Measurements from ENCODE around the gene CARD16.

CARD16 gene

GRCh38 chr11:105024394-105024793 lies 20.7 kb downstream of the CARD16 start:
- WGBS, 2 experiments (ENCODE audit: insufficient coverage in 2 of 2), result no CpG with 5 or more reads among the region's 1 CpG
- Histone ChIP-seq H3K36me3 (ENCODE audit: control insufficient read depth, insufficient read depth, low read length) (no peaks in the 10 kb centered on the region), H3K9me3 (ENCODE audit: control insufficient read depth, low read length) (no peaks in the 10 kb centered on the region), H3K27ac (ENCODE audit: low read depth, low read length, severe bottlenecking) (no peak overlapping the region), H3K4me3 (ENCODE audit: extremely low read depth, insufficient read depth, low read length, poor library complexity, severe bottlenecking) (no peak overlapping the region), H3K4me1 (ENCODE audit: control insufficient read depth, insufficient read depth, low read length, poor library complexity, severe bottlenecking) (peaks cover 5% of the 10 kb centered on the region)

DNA sequence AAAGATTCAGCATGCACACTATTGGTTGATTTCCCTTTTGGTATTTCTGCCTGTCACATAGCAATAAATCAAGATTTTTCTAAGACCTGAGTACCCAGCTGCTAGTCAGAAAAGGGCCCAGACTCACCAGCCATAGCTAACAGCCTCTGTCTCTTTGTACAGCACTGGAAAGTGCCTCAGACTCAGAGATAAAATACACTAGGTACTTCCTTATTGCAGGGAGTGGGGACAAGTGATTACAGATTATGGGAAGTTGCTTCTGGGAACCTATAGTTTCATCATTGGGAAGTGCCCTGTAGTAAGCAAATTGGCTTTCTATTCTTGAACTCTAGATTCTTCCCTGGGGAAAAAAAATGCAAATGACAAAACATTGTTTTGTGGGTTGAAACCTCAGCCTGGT lies 22.1 kb downstream of the CARD16 start, which contains the start of gene CASP5:
Gene CASP5, minus strand, starts transcription at position 166 of the 400 bp plus-strand sequence. Its CDS starts 32 bp downstream, at position 134.
- peaks cover 5% of the 10 kb centered on the region for H3K4me1 ChIP-seq (ENCODE audit: control insufficient read depth, insufficient read depth, low read length, poor library complexity, severe bottlenecking)
- no peaks in the 10 kb centered on the region for H3K9me3 ChIP-seq (ENCODE audit: control insufficient read depth, low read length)
- no peak within 1 kb of the TSS for H3K27ac ChIP-seq (ENCODE audit: low read depth, low read length, severe bottlenecking)
- H3K4me3 ChIP-seq (ENCODE audit: extremely low read depth, insufficient read depth, low read length, poor library complexity, severe bottlenecking), result no peak within 1 kb of the TSS
- H3K36me3 ChIP-seq (ENCODE audit: control insufficient read depth, insufficient read depth, low read length), result no peaks in the 10 kb centered on the region

DNA sequence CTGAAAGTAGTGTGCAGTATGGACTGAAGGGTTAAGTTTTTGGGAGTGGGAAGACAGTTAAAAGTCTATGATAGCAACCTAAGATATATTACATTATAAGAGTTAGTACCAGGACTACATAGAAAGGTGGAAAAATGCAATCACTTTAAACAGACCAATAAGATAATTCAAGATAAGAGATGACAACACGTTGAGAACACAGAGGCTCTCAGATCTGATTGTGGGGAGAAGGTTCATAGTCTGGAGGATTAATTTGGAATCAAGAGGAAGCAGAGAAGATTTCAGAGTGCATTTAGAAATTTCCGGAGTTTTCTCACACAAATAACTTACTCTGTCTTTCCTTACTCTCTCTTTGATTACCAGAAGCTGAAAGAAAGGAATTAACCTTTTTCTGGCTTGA lies 22.6 kb downstream of the CARD16 start:
- no peaks in the 10 kb centered on the region for H3K36me3 ChIP-seq (ENCODE audit: control insufficient read depth, insufficient read depth, low read length)
- no peak overlapping the region for H3K27ac ChIP-seq (ENCODE audit: low read depth, low read length, severe bottlenecking)
- H3K4me3 ChIP-seq (ENCODE audit: extremely low read depth, insufficient read depth, low read length, poor library complexity, severe bottlenecking), result no peak overlapping the region
- no peaks in the 10 kb centered on the region for H3K9me3 ChIP-seq (ENCODE audit: control insufficient read depth, low read length)
- H3K4me1 ChIP-seq (ENCODE audit: control insufficient read depth, insufficient read depth, low read length, poor library complexity, severe bottlenecking), result peaks cover 5% of the 10 kb centered on the region
- 86% methylated on average over 1 of the region's 2 CpGs; no CpG with 5 or more reads in 1 of the 2 experiments for WGBS, 2 experiments (ENCODE audit: insufficient coverage in 2 of 2)

DNA sequence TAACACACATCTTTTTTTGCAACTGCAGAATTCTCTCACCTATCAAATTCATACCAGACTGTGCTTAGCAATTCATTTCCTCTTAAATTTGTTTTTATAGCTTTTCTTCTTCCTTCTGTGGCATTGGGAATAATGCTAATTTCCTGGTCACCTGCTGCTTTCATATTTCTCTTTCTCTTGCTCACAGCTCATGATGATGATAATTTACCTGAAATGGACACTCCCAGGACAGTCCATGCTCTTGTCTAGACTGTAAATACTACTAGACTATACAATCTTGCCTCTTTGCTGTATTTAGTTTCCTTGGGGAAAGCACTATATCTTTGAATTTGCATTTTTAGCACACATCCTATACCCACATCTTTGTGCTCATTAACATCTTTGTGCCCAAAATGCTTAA lies 37.7 kb downstream of the CARD16 start:
- H3K36me3 ChIP-seq (ENCODE audit: control insufficient read depth, insufficient read depth, low read length), result no peaks in the 10 kb centered on the region
- H3K4me3 ChIP-seq (ENCODE audit: extremely low read depth, insufficient read depth, low read length, poor library complexity, severe bottlenecking), result no peak overlapping the region
- no peaks in the 10 kb centered on the region for H3K9me3 ChIP-seq (ENCODE audit: control insufficient read depth, low read length)
- H3K27ac ChIP-seq (ENCODE audit: low read depth, low read length, severe bottlenecking), result no peak overlapping the region
- H3K4me1 ChIP-seq (ENCODE audit: control insufficient read depth, insufficient read depth, low read length, poor library complexity, severe bottlenecking), result peaks cover 4% of the 10 kb centered on the region

- whole genome bisulfite sequencing, 2 experiments (ENCODE audit: insufficient coverage in 2 of 2), result 100% methylated on average over 1 of the region's 3 CpGs; no CpG with 5 or more reads in 1 of the 2 experiments
- Histone ChIP-seq H3K4me1 (ENCODE audit: control insufficient read depth, insufficient read depth, low read length, poor library complexity, severe bottlenecking) (peaks cover 4% of the 10 kb centered on the region), H3K27ac (ENCODE audit: low read depth, low read length, severe bottlenecking) (no peak overlapping the region), H3K9me3 (ENCODE audit: control insufficient read depth, low read length) (no peaks in the 10 kb centered on the region), H3K4me3 (ENCODE audit: extremely low read depth, insufficient read depth, low read length, poor library complexity, severe bottlenecking) (no peak overlapping the region), H3K36me3 (ENCODE audit: control insufficient read depth, insufficient read depth, low read length) (no peaks in the 10 kb centered on the region)
Observed at GRCh38 chr11:105005451-105005845, 39.7 kb downstream of the CARD16 start.

DNA sequence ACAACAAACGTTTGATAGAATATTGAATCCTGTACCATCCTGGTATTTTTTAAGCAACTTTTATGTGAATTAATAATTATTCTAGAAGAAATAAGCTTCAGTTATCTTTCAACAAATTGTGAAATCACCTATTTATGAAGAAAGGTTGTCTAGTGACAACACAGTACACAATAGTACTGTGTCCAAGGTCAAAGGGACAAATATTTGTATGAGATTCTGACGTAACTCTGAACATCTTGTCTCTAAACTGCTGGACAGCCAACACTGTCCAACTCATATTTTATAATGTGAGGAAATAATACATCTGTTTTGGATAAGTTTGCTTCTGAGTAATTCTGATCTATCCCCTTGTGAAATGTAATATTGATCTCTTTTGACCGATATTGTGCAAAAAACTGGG lies 41.1 kb downstream of the CARD16 start:
- Histone ChIP-seq H3K27ac (ENCODE audit: low read depth, low read length, severe bottlenecking) (no peak overlapping the region), H3K9me3 (ENCODE audit: control insufficient read depth, low read length) (no peaks in the 10 kb centered on the region), H3K4me3 (ENCODE audit: extremely low read depth, insufficient read depth, low read length, poor library complexity, severe bottlenecking) (no peak overlapping the region), H3K4me1 (ENCODE audit: control insufficient read depth, insufficient read depth, low read length, poor library complexity, severe bottlenecking) (peaks cover 4% of the 10 kb centered on the region), H3K36me3 (ENCODE audit: control insufficient read depth, insufficient read depth, low read length) (no peaks in the 10 kb centered on the region)
- WGBS, 2 experiments (ENCODE audit: insufficient coverage in 2 of 2), result 80% methylated on average over 1 of the region's 3 CpGs; no CpG with 5 or more reads in 1 of the 2 experiments

GRCh38 chr11:105003151-105003550 lies 42.0 kb downstream of the CARD16 start:
- WGBS, 2 experiments (ENCODE audit: insufficient coverage in 2 of 2), result no CpG with 5 or more reads among the region's 2 CpGs
- Histone ChIP-seq H3K27ac (ENCODE audit: low read depth, low read length, severe bottlenecking) (no peak overlapping the region), H3K9me3 (ENCODE audit: control insufficient read depth, low read length) (no peaks in the 10 kb centered on the region), H3K36me3 (ENCODE audit: control insufficient read depth, insufficient read depth, low read length) (no peaks in the 10 kb centered on the region), H3K4me3 (ENCODE audit: extremely low read depth, insufficient read depth, low read length, poor library complexity, severe bottlenecking) (no peak overlapping the region), H3K4me1 (ENCODE audit: control insufficient read depth, insufficient read depth, low read length, poor library complexity, severe bottlenecking) (peaks cover 4% of the 10 kb centered on the region)

GRCh38 chr11:105000797-105001196 lies 44.3 kb downstream of the CARD16 start:
- 85 to 89% methylated on average over 7 of the region's 7 CpGs for WGBS, 2 experiments (ENCODE audit: insufficient coverage in 2 of 2)
- peaks cover 4% of the 10 kb centered on the region for H3K4me1 ChIP-seq (ENCODE audit: control insufficient read depth, insufficient read depth, low read length, poor library complexity, severe bottlenecking)
- no peak overlapping the region for H3K4me3 ChIP-seq (ENCODE audit: extremely low read depth, insufficient read depth, low read length, poor library complexity, severe bottlenecking)
- H3K36me3 ChIP-seq (ENCODE audit: control insufficient read depth, insufficient read depth, low read length), result no peaks in the 10 kb centered on the region
- no peak overlapping the region for H3K27ac ChIP-seq (ENCODE audit: low read depth, low read length, severe bottlenecking)
- no peaks in the 10 kb centered on the region for H3K9me3 ChIP-seq (ENCODE audit: control insufficient read depth, low read length)

DNA sequence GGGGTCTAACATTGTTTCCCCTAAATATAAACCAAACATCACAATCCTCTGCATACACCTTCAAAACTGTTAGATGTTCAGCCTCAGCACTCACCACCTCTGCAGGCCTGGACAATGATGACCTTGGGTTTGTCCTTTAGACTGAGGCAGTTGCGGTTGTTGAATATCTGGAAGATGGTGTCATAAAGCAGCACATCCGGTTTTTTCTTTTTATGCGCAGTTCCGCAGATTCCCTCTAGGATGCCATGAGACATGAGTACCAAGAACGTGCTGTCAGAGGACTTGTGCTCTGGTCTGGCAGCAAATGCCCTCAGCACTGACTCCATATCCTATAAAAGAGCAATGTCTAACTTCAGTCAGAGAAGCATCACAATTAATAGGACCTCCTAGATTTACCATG lies 45.0 kb downstream of the CARD16 start:
- Histone ChIP-seq H3K36me3 (ENCODE audit: control insufficient read depth, insufficient read depth, low read length) (no peaks in the 10 kb centered on the region), H3K4me3 (ENCODE audit: extremely low read depth, insufficient read depth, low read length, poor library complexity, severe bottlenecking) (no peak overlapping the region)

GRCh38 chr11:104999721-105000120 lies 45.4 kb downstream of the CARD16 start:
- H3K36me3 ChIP-seq (ENCODE audit: control insufficient read depth, insufficient read depth, low read length), result no peaks in the 10 kb centered on the region
- no peaks in the 10 kb centered on the region for H3K9me3 ChIP-seq (ENCODE audit: control insufficient read depth, low read length)
- H3K4me1 ChIP-seq (ENCODE audit: control insufficient read depth, insufficient read depth, low read length, poor library complexity, severe bottlenecking), result no peaks in the 10 kb centered on the region
- no peak overlapping the region for H3K27ac ChIP-seq (ENCODE audit: low read depth, low read length, severe bottlenecking)
- no peak overlapping the region for H3K4me3 ChIP-seq (ENCODE audit: extremely low read depth, insufficient read depth, low read length, poor library complexity, severe bottlenecking)
- WGBS, 2 experiments (ENCODE audit: insufficient coverage in 2 of 2), result no CpG with 5 or more reads among the region's 1 CpG

More for the DNA sequence above, 45.0 kb downstream of the CARD16 start:
- H3K4me1 ChIP-seq (ENCODE audit: control insufficient read depth, insufficient read depth, low read length, poor library complexity, severe bottlenecking), result peaks cover 2% of the 10 kb centered on the region
- no peaks in the 10 kb centered on the region for H3K9me3 ChIP-seq (ENCODE audit: control insufficient read depth, low read length)
- no peak overlapping the region for H3K27ac ChIP-seq (ENCODE audit: low read depth, low read length, severe bottlenecking)
- 95 to 97% methylated on average over 4 of the region's 5 CpGs for WGBS, 2 experiments (ENCODE audit: insufficient coverage in 2 of 2)

GRCh38 chr11:104997288-104997687 lies 47.8 kb downstream of the CARD16 start:
- no peak overlapping the region for H3K4me3 ChIP-seq (ENCODE audit: extremely low read depth, insufficient read depth, low read length, poor library complexity, severe bottlenecking)
- H3K27ac ChIP-seq (ENCODE audit: low read depth, low read length, severe bottlenecking), result no peak overlapping the region
- no peaks in the 10 kb centered on the region for H3K36me3 ChIP-seq (ENCODE audit: control insufficient read depth, insufficient read depth, low read length)
- no peaks in the 10 kb centered on the region for H3K9me3 ChIP-seq (ENCODE audit: control insufficient read depth, low read length)
- no peaks in the 10 kb centered on the region for H3K4me1 ChIP-seq (ENCODE audit: control insufficient read depth, insufficient read depth, low read length, poor library complexity, severe bottlenecking)
- WGBS, 2 experiments (ENCODE audit: insufficient coverage in 2 of 2), result 83 to 90% methylated on average over 3 to 4 of the region's 6 CpGs

All from mesodermal cell (in vitro differentiated cells).